Loucy (cell line): ENCODE data around the gene SCCPDH.

Experiments
- CTCF ChIP-seq: fragments of 200-600 bp; sonication (generic); conservative IDR thresholded peaks from 2 replicates; pipeline ENCODE4 v1.5.1; 2014; ENCODE audit warnings: mild to moderate bottlenecking, antibody characterized with exemption, low read length
- EZH2phosphoT487 ChIP-seq: fragments of 200-600 bp; IDR thresholded peaks from 2 replicates; pipeline ENCODE4 v1.6.1; 2018; ENCODE audit warnings: antibody characterized with exemption, mild to moderate bottlenecking, moderate library complexity, borderline replicate concordance

GRCh38 chr1:246678816-246679793 is 45.1 kb upstream of the SCCPDH start:
- no peak for TF ChIP-seq CTCF
- TF ChIP-seq EZH2phosphoT487: no peak
